Testis (tissue), 3 donors: ENCODE measurements around the gene ATP6V0D1. TPM values are rescaled to one million over a fixed set of nuclear protein-coding genes. Genes with fewer than 3 reads are reported as not detected.
"Not testable (repeated sequence)": the region's sequence is repeated elsewhere in the genome, so short reads cannot be mapped to it uniquely, and the experiment has no call there.

ENCODE experiments used
- DNase-seq: peaks from one replicate; pipeline ENCODE4 v3.0.0-alpha.2; 2019
- H3K27ac ChIP-seq, 2 donors: fragments of 200-600 bp; sonication (generic); one replicate each; pipeline ENCODE4 v1.5.1; 2019
- H3K27me3 ChIP-seq: fragments of 200-600 bp; sonication (generic); one replicate; pipeline ENCODE4 v1.5.1; 2019
- H3K36me3 ChIP-seq: fragments of 200-600 bp; sonication (generic); one replicate; pipeline ENCODE4 v1.5.1; 2017; ENCODE audit warnings: low read depth; ENCODE audit errors: missing control alignments
- H3K4me1 ChIP-seq: fragments of 200-600 bp; sonication (generic); one replicate; pipeline ENCODE4 v1.5.1; 2019
- H3K4me3 ChIP-seq, 2 donors: fragments of 200-600 bp; sonication (generic); one replicate each; pipeline ENCODE4 v1.5.1; 2017 to 2019
- H3K9me3 ChIP-seq: fragments of 200-600 bp; sonication (generic); one replicate; pipeline ENCODE4 v1.5.1; 2017
- CTCF ChIP-seq, 3 experiments: fragments of 450-650 bp in 2 of 3; fragments of 200-600 bp in 1 of 3; sonication (generic) in 1 of 3; IDR thresholded peaks; one replicate each; pipeline ENCODE4 v1.5.1; 2016 to 2019; ENCODE audit warnings: antibody characterized with exemption in 3 of 3, mild to moderate bottlenecking in 2 of 3, moderate library complexity in 1 of 3
- POLR2A ChIP-seq: fragments of 450-650 bp; IDR thresholded peaks from one replicate; pipeline ENCODE4 v1.6.1; 2017; ENCODE audit warnings: antibody characterized with exemption, mild to moderate bottlenecking, moderate library complexity
- WGBS, 2 donors: methylation state at CpG; one replicate each; pipeline ENCODE4 v1.1.5; 2018; 5-methylcytosine and 5-hydroxymethylcytosine counted together
- intact Hi-C: fragments of 100-400 bp; cut with DNase I; formaldehyde crosslinking; loops from one replicate; pipeline ENCODE4 v1.15.1; 2023; ENCODE audit warnings: low total_unique reads
- polyA plus RNA-seq: library from polyadenylated mRNA; stranded (reverse); fragments of 350-450 nt; fragmentation: Illumina TruSeq; extraction: RNeasy Lipid Tissue Mini Kit (QIAGEN cat#74804); gene quantifications from one replicate; pipeline ENCODE4 v1.2.3, GENCODE V29; 2014; ENCODE audit warnings: low read depth, low replicate concordance; ENCODE audit not compliant: insufficient read depth
- total RNA-seq, 2 donors: library from RNA; depleted of rRNA; stranded (reverse); fragments of >200 nt; gene quantifications; one replicate each; pipeline ENCODE4 v1.2.3, GENCODE V29; 2016

The ATP6V0D1 gene
- total and polyA plus RNA-seq, 3 donors from 2014 or later, result 95.0 to 165 (median 135) TPM

- H3K9me3 ChIP-seq, result no peaks in the 10 kb centered on the region
- H3K27ac ChIP-seq, result no peak overlapping the region
- H3K27me3 ChIP-seq, result no peaks in the 10 kb centered on the region
- no peak for TF ChIP-seq POLR2A
- no peak for TF ChIP-seq CTCF (IDR thresholded peaks at IDR 0.05)
- H3K4me1 ChIP-seq, result peaks cover 1% of the 10 kb centered on the region
- no peak overlapping the region for H3K4me3 ChIP-seq
- no peak for DNase-seq
- intact Hi-C loops, result no loop called here
- H3K36me3 ChIP-seq, result no peaks in the 10 kb centered on the region
- WGBS, 2 donors, result 87 to 89% methylated on average over 11 to 12 of the region's 12 CpGs
Measured at GRCh38 chr16:67516296-67517154, 35.6 kb upstream of the ATP6V0D1 start.

GRCh38 chr16:67514382-67514828 is 33.4 kb upstream of the ATP6V0D1 start:
- H3K9me3 ChIP-seq, result no peaks in the 10 kb centered on the region
- no peak overlapping the region for H3K4me3 ChIP-seq
- peak; percentile 94 for DNase-seq
- no peak overlapping the region for H3K27ac ChIP-seq
- no peak for TF ChIP-seq POLR2A
- TF ChIP-seq CTCF (IDR thresholded peaks at IDR 0.05), result peak; percentile 62 to 75 (median 71)
- no peaks in the 10 kb centered on the region for H3K4me1 ChIP-seq
- H3K36me3 ChIP-seq, result no peaks in the 10 kb centered on the region
- H3K27me3 ChIP-seq, result no peaks in the 10 kb centered on the region
- 24 to 25% methylated on average over 8 of the region's 8 CpGs for WGBS, 2 donors
- intact Hi-C loops, result no loop called here

- DNase-seq, H3K27me3 ChIP-seq, intact Hi-C loops, H3K27ac ChIP-seq, H3K36me3 ChIP-seq, H3K4me3 ChIP-seq, H3K9me3 ChIP-seq, H3K4me1 ChIP-seq: not testable (repeated sequence)
- WGBS, 2 donors, result 94 to 96% methylated on average over 1 of the region's 1 CpG
Measured at GRCh38 chr16:67513892-67514291, 32.9 kb upstream of the ATP6V0D1 start.

- H3K36me3 ChIP-seq, result no peaks in the 10 kb centered on the region
- 85 to 100% methylated on average over 4 of the region's 4 CpGs for WGBS, 2 donors
- no peak for TF ChIP-seq CTCF (IDR thresholded peaks at IDR 0.05)
- TF ChIP-seq POLR2A, result no peak
- H3K27ac ChIP-seq, result no peak overlapping the region
- no peak for DNase-seq
- H3K4me1 ChIP-seq, result no peaks in the 10 kb centered on the region
- no peak overlapping the region for H3K4me3 ChIP-seq
- H3K9me3 ChIP-seq, result no peaks in the 10 kb centered on the region
- intact Hi-C loops, result no loop called here
- H3K27me3 ChIP-seq, result no peaks in the 10 kb centered on the region
Measured at GRCh38 chr16:67509016-67509415, 28.1 kb upstream of the ATP6V0D1 start.

GRCh38 chr16:67506468-67506867 is 25.5 kb upstream of the ATP6V0D1 start:
- no peak overlapping the region for H3K27ac ChIP-seq
- intact Hi-C loops, result no loop called here
- no peak overlapping the region for H3K4me3 ChIP-seq
- 55 to 58% methylated on average over 8 of the region's 8 CpGs for WGBS, 2 donors
- H3K27me3 ChIP-seq, result no peaks in the 10 kb centered on the region
- no peaks in the 10 kb centered on the region for H3K9me3 ChIP-seq
- no peak for DNase-seq
- H3K4me1 ChIP-seq, result no peaks in the 10 kb centered on the region
- TF ChIP-seq POLR2A, result no peak
- TF ChIP-seq CTCF (IDR thresholded peaks at IDR 0.05), result no peak
- no peaks in the 10 kb centered on the region for H3K36me3 ChIP-seq
